Measurements from ENCODE around the gene ACYP2.

DNA sequence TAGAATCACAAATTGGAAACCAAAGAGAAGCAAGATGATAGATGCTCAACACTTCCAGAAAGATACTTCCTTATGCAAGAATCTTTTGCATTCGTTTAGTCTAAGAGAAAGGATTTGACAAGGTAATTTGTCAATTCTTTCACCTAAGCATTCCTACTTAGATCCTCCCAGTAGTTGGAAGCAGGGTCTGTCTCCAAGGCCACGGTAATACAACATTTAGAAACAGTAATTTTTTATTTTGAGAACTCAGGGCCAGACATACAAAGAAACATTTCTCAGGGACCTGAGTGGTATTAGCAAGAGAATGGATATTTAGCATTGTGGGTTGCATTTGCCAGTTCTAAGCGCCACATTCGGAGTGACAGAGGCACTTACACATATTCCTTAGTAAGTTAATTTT lies 68.6 kb downstream of the ACYP2 start:
- TF ChIP-seq POLR2A (IDR thresholded peaks at IDR 0.05; ENCODE audit: extremely low read depth, insufficient read length) (no peak), MYC (IDR thresholded peaks at IDR 0.05; ENCODE audit: low read depth, low read length) (no peak)
- TF ChIP-seq, protein P1, sequence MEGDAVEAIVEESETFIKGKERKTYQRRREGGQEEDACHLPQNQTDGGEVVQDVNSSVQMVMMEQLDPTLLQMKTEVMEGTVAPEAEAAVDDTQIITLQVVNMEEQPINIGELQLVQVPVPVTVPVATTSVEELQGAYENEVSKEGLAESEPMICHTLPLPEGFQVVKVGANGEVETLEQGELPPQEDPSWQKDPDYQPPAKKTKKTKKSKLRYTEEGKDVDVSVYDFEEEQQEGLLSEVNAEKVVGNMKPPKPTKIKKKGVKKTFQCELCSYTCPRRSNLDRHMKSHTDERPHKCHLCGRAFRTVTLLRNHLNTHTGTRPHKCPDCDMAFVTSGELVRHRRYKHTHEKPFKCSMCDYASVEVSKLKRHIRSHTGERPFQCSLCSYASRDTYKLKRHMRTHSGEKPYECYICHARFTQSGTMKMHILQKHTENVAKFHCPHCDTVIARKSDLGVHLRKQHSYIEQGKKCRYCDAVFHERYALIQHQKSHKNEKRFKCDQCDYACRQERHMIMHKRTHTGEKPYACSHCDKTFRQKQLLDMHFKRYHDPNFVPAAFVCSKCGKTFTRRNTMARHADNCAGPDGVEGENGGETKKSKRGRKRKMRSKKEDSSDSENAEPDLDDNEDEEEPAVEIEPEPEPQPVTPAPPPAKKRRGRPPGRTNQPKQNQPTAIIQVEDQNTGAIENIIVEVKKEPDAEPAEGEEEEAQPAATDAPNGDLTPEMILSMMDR (IDR thresholded peaks at IDR 0.05; ENCODE audit: low read depth, low read length) = no peak
- TF ChIP-seq, protein P2, sequence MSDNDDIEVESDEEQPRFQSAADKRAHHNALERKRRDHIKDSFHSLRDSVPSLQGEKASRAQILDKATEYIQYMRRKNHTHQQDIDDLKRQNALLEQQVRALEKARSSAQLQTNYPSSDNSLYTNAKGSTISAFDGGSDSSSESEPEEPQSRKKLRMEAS (IDR thresholded peaks at IDR 0.05; ENCODE audit: low read depth, low read length) = no peak

All from NB4 (cell line).